H1 (cell line): Measurements from ENCODE around the gene OR12D1. TPM values are rescaled to one million over a fixed set of nuclear protein-coding genes. Genes with fewer than 3 reads are reported as not detected.

Experiments used
- CTCF ChIA-PET: fragments of 300-600 bp; sonication (Branson Sonifier 250); formaldehyde crosslinking; loops from one replicate; lab custom pipeline; 2021; ENCODE audit not compliant: partially characterized antibody; lab: Charles Lee
- POLR2A ChIA-PET: fragments of 300-600 bp; sonication (Branson Sonifier 250); formaldehyde crosslinking; loops from one replicate; lab custom pipeline; 2021; ENCODE audit warnings: inconsistent platforms; ENCODE audit not compliant: partially characterized antibody; lab: Charles Lee
- DNase-seq, 2 experiments: peaks; one replicate each; pipeline versions ENCODE4 v3.0.0 to v3.0.0-alpha.2; 2010 to 2022; ENCODE audit warnings: low spot score in 2 of 2, low read depth in 1 of 2, mixed read lengths in 1 of 2
- FAIRE-seq: peaks from 2 replicates; lab custom pipeline; 2011; peaks lifted over from hg19 to GRCh38; lab: Jason Lieb, UNC
- H2AFZ ChIP-seq: 2 replicates; pipeline ENCODE4 v1.8.1; 2012; ENCODE audit warnings: low read length, inconsistent platforms
- H2AK5ac ChIP-seq: 2 replicates; pipeline ENCODE4 v1.6.1; 2013; ENCODE audit warnings: low read depth, low read length
- H2BK120ac ChIP-seq: replicated peaks from 2 replicates; pipeline ENCODE3; 2013; ENCODE audit warnings: low read depth, low read length, inconsistent platforms
- H2BK12ac ChIP-seq: 2 replicates; pipeline ENCODE4 v1.6.1; 2013; ENCODE audit warnings: low read depth, low read length
- H2BK15ac ChIP-seq: 2 replicates; pipeline ENCODE4 v1.6.1; 2013; ENCODE audit warnings: low read length
- H2BK20ac ChIP-seq: 2 replicates; pipeline ENCODE4 v1.6.1; 2013; ENCODE audit warnings: low read length
- H2BK5ac ChIP-seq: 2 replicates; pipeline ENCODE4 v1.6.1; 2013; ENCODE audit warnings: low read depth, low read length
- H3K14ac ChIP-seq: 2 replicates; pipeline ENCODE4 v1.6.1; 2013; ENCODE audit warnings: inconsistent platforms; ENCODE audit not compliant: insufficient read length
- H3K18ac ChIP-seq: 2 replicates; pipeline ENCODE4 v1.6.1; 2013; ENCODE audit warnings: low read length; ENCODE audit errors: extremely low read depth
- H3K23ac ChIP-seq: 2 replicates; pipeline ENCODE4 v1.6.1; 2013; ENCODE audit warnings: inconsistent platforms; ENCODE audit not compliant: insufficient read length
- H3K23me2 ChIP-seq: 2 replicates; pipeline ENCODE4 v1.6.1; 2013; ENCODE audit warnings: low read depth, low read length
- H3K27ac ChIP-seq: 2 replicates; pipeline ENCODE4 v1.6.1; 2011; ENCODE audit warnings: low read depth, low read length, inconsistent platforms
- H3K27me3 ChIP-seq, 4 experiments: replicated peaks in 1 of 4; 1 replicate in 1 of 4; 2 replicates in 3 of 4; pipeline versions ENCODE4 v1.6.1 to v1.8.1; 2011 to 2013; ENCODE audit warnings: low read length in 3 of 4, mild to moderate bottlenecking in 3 of 4, inconsistent platforms in 2 of 4, mixed read lengths in 2 of 4, moderate library complexity in 1 of 4; ENCODE audit not compliant: control insufficient read depth in 3 of 4, insufficient read depth in 3 of 4; ENCODE audit errors: extremely low read depth in 1 of 4
- H3K36me3 ChIP-seq, 4 experiments: 2 replicates each; pipeline versions ENCODE4 v1.6.1 to v1.8.1; 2011 to 2013; ENCODE audit warnings: mild to moderate bottlenecking in 4 of 4, low read length in 3 of 4, moderate library complexity in 2 of 4, control low read depth in 1 of 4, inconsistent platforms in 1 of 4; ENCODE audit not compliant: insufficient read depth in 4 of 4, control insufficient read depth in 2 of 4
- H3K4ac ChIP-seq: replicated peaks from 2 replicates; pipeline ENCODE3; 2013; ENCODE audit warnings: low read length, low read depth, mixed read lengths, inconsistent platforms; ENCODE audit not compliant: insufficient read length
- H3K4me1 ChIP-seq, 4 experiments: replicated peaks in 1 of 4; 1 replicate in 1 of 4; 2 replicates in 3 of 4; pipeline versions ENCODE4 v1.6.1 to v1.8.1; 2011 to 2013; ENCODE audit warnings: low read length in 3 of 4, inconsistent platforms in 2 of 4, mixed read lengths in 1 of 4; ENCODE audit not compliant: insufficient read depth in 4 of 4, control insufficient read depth in 3 of 4
- H3K4me2 ChIP-seq, 2 experiments: 2 replicates each; pipeline versions ENCODE4 v1.6.1 to v1.8.1; 2011 to 2013; ENCODE audit warnings: low read depth in 2 of 2, low read length in 2 of 2, control low read depth in 1 of 2, inconsistent platforms in 1 of 2, mild to moderate bottlenecking in 1 of 2; ENCODE audit not compliant: insufficient read depth in 1 of 2
- H3K4me3 ChIP-seq, 4 experiments: fragments of 200-600, 300-600 bp in 1 of 4; sonication (generic), shearing (Covaris generic), sonication (Bioruptor Twin) in 1 of 4; 2 replicates each; pipeline versions ENCODE4 v1.5.1 to v1.8.1; 2011 to 2016; ENCODE audit warnings: low read length in 4 of 4, low read depth in 3 of 4, control low read depth in 2 of 4, inconsistent platforms in 2 of 4, mild to moderate bottlenecking in 2 of 4, mixed read lengths in 1 of 4, moderate library complexity in 1 of 4; ENCODE audit not compliant: insufficient read depth in 2 of 4; ENCODE audit errors: extremely low read depth in 1 of 4
- H3K56ac ChIP-seq: replicated peaks from 2 replicates; pipeline ENCODE3; 2013; ENCODE audit warnings: low read depth, mild to moderate bottlenecking, mixed read lengths, low read length, inconsistent platforms; ENCODE audit not compliant: insufficient read length
- H3K79me1 ChIP-seq: 2 replicates; pipeline ENCODE4 v1.6.1; 2013; ENCODE audit warnings: low read depth, low read length, control low read depth
- H3K79me2 ChIP-seq, 2 experiments: 2 replicates each; pipeline versions ENCODE4 v1.6.1 to v1.8.1; 2012 to 2013; ENCODE audit warnings: low read length in 2 of 2, mild to moderate bottlenecking in 2 of 2, inconsistent platforms in 1 of 2; ENCODE audit not compliant: insufficient read depth in 2 of 2, control insufficient read depth in 1 of 2
- H3K9ac ChIP-seq, 4 experiments: replicated peaks in 1 of 4; 1 replicate in 1 of 4; 2 replicates in 3 of 4; pipeline versions ENCODE4 v1.6.1 to v1.8.1; 2011 to 2013; ENCODE audit warnings: low read depth in 3 of 4, low read length in 3 of 4, control low read depth in 2 of 4, mild to moderate bottlenecking in 2 of 4, moderate library complexity in 2 of 4, inconsistent platforms in 1 of 4; ENCODE audit errors: extremely low read depth in 1 of 4
- H3K9me3 ChIP-seq, 2 experiments: 2 replicates each; pipeline versions ENCODE4 v1.6.1 to v1.8.1; 2012 to 2013; ENCODE audit warnings: mild to moderate bottlenecking in 2 of 2, moderate library complexity in 2 of 2, control low read depth in 1 of 2, inconsistent platforms in 1 of 2, low read depth in 1 of 2, low read length in 1 of 2, mixed read lengths in 1 of 2; ENCODE audit not compliant: insufficient read depth in 2 of 2
- H4K20me1 ChIP-seq, 2 experiments: replicated peaks in 1 of 2; 2 replicates each; pipeline versions ENCODE3 to v1.8.1; 2011 to 2013; ENCODE audit warnings: inconsistent platforms in 2 of 2, low read length in 2 of 2, mild to moderate bottlenecking in 1 of 2; ENCODE audit not compliant: insufficient read depth in 2 of 2, control insufficient read depth in 1 of 2
- H4K5ac ChIP-seq: 2 replicates; pipeline ENCODE4 v1.6.1; 2013; ENCODE audit warnings: low read length, low read depth, mixed read lengths, inconsistent platforms; ENCODE audit not compliant: insufficient read length
- H4K8ac ChIP-seq: 2 replicates; pipeline ENCODE4 v1.8.0; 2013; ENCODE audit warnings: mild to moderate bottlenecking, moderate library complexity, low read length, inconsistent platforms; ENCODE audit not compliant: insufficient read depth; ENCODE audit errors: extremely low read depth
- H4K91ac ChIP-seq: replicated peaks from 2 replicates; pipeline ENCODE3; 2013; ENCODE audit warnings: low read length, mixed read lengths, inconsistent platforms; ENCODE audit not compliant: insufficient read length
- ATF3 ChIP-seq: IDR thresholded peaks from 2 replicates; pipeline ENCODE4 v1.6.1; 2011; ENCODE audit warnings: low read depth, mild to moderate bottlenecking, low read length; ENCODE audit not compliant: insufficient read depth
- CEBPB ChIP-seq: IDR thresholded peaks from 2 replicates; pipeline ENCODE4 v1.6.1; 2012; ENCODE audit warnings: low read depth, low read length
- CTCF ChIP-seq, 3 experiments: IDR thresholded peaks; 1 replicate in 2 of 3; 2 replicates in 1 of 3; pipeline versions ENCODE4 v1.5.1 to v1.6.1; 2011; ENCODE audit warnings: low read length in 3 of 3, mild to moderate bottlenecking in 3 of 3, inconsistent platforms in 2 of 3, low read depth in 1 of 3, moderate library complexity in 1 of 3; ENCODE audit not compliant: insufficient read depth in 1 of 3; ENCODE audit errors: control extremely low read depth in 1 of 3
- GTF2F1 ChIP-seq: IDR thresholded peaks from 2 replicates; pipeline ENCODE4 v1.6.1; 2012; ENCODE audit warnings: low read depth, low read length, improper control_type of control experiment, borderline replicate concordance
- MAFK ChIP-seq: IDR thresholded peaks from 2 replicates; pipeline ENCODE4 v1.6.1; 2012; ENCODE audit warnings: low read depth, mild to moderate bottlenecking, improper control_type of control experiment, low read length
- RAD21 ChIP-seq, 2 experiments: IDR thresholded peaks in 1 of 2; conservative IDR thresholded peaks in 1 of 2; 2 replicates each; pipeline ENCODE4 v1.6.1; 2011; ENCODE audit warnings: low read depth in 2 of 2, low read length in 2 of 2, improper control_type of control experiment in 1 of 2, inconsistent platforms in 1 of 2, mild to moderate bottlenecking in 1 of 2, moderate library complexity in 1 of 2
- RBBP5 ChIP-seq: IDR thresholded peaks from 2 replicates; pipeline ENCODE4 v1.7.1; 2012; ENCODE audit warnings: low read depth, mild to moderate bottlenecking, inconsistent platforms, low read length, moderate library complexity, borderline replicate concordance
- SIX5 ChIP-seq: IDR thresholded peaks from 2 replicates; pipeline ENCODE4 v1.6.1; 2011; ENCODE audit warnings: mild to moderate bottlenecking, low read depth, low read length
- TEAD4 ChIP-seq: IDR thresholded peaks from 2 replicates; pipeline ENCODE4 v1.6.1; 2012; ENCODE audit warnings: low read depth, low read length, inconsistent platforms, mixed read lengths
- YY1 ChIP-seq: IDR thresholded peaks from 2 replicates; pipeline ENCODE4 v1.6.1; 2011; ENCODE audit warnings: low read depth, mild to moderate bottlenecking, low read length
- long read RNA-seq, 2 experiments: library from RNA in 1 of 2; library from capped mRNA in 1 of 2; stranded (forward); transcript quantifications; one replicate each; pipeline ENCODE4 v2.0.0, GENCODE V29; 2021; ENCODE audit warnings: inconsistent platforms in 1 of 2
- polyA minus RNA-seq, 3 experiments: library from RNA; depleted of rRNA, polyadenylated mRNA; stranded (reverse); fragments of >200 nt; gene quantifications; 1 replicate in 2 of 3; 2 replicates in 1 of 3; pipeline ENCODE4 v1.2.3, GENCODE V29; 2011
- polyA plus RNA-seq, 7 experiments: library from polyadenylated mRNA; depleted of rRNA in 3 of 7; stranded (reverse) in 5 of 7; unstranded in 2 of 7; fragments of >200 nt in 5 of 7; fragments of 200-250 nt in 2 of 7; gene quantifications; 1 replicate in 5 of 7; 2 replicates in 1 of 7; 4 replicates in 1 of 7; pipeline versions ENCODE4 v1.2.1 to v1.2.3, GENCODE V29; 2011 to 2013; ENCODE audit warnings: missing spikeins in 2 of 7, mixed read lengths in 2 of 7
- total RNA-seq: library from RNA; stranded (reverse); fragmentation: NEBNext Ultra II Directional; extraction: Animal tissue kit (Norgen Biotek cat#: 25700); gene quantifications from 2 replicates; pipeline ENCODE4 v1.2.1, GENCODE V29; 2021

Gene OR12D1
- not detected in 2 replicates for total RNA-seq
- polyA plus RNA-seq (2011; rRNA removed), result not detected in 2 replicates
- polyA plus RNA-seq (2011; cell fraction: cytosol; rRNA removed), result not detected
- not detected for polyA plus RNA-seq (2011; cell fraction: nucleus; rRNA removed)
- not detected in 4 replicates for polyA plus RNA-seq (2012, experiment 1 of 2)
- not detected for polyA plus RNA-seq (2012, experiment 2 of 2)
- polyA plus RNA-seq (2013, experiment 1 of 2), result not detected
- polyA plus RNA-seq (2013, experiment 2 of 2), result not detected
- polyA minus RNA-seq (2011; rRNA and poly(A)+ RNA removed), result not detected in 2 replicates
- not detected for polyA minus RNA-seq (2011; cell fraction: cytosol; rRNA and poly(A)+ RNA removed)
- polyA minus RNA-seq (2011; cell fraction: nucleus; rRNA and poly(A)+ RNA removed), result not detected
- long read RNA-seq, experiment 1, result 0 reads
- long read RNA-seq, experiment 2, result 0 reads

DNA sequence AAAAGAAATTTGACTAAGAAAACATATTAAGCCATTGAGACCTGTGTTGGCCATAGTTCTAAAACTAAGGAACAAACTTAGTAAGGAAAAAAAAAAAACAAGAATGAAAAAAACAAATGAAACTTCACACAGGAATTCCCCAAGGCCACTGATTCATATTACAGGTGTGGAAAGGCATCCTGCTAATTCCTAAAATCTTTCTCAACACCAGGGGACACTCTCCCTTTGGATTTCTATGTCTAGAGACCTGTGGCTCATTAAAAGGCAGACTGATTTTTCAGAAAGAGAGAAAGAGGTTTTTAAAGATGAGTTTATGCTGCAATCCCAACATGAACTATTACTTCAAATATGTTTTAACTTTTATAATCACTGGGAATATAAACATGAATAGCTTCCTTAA is at the start of gene OR12D1:
Gene OR12D1, plus strand, starts transcription at position 341 of the 400 bp plus-strand sequence.
- H3K27ac ChIP-seq, result no peak within 1 kb of the TSS
- H2BK12ac ChIP-seq, result no peak within 1 kb of the TSS
- H3K4me3 ChIP-seq, result no peak within 1 kb of the TSS
- no peak within 1 kb of the TSS for H2BK20ac ChIP-seq
- H2AFZ ChIP-seq, result no peak within 1 kb of the TSS
- no peaks in the 10 kb centered on the region for H3K79me2 ChIP-seq
- H3K23me2 ChIP-seq, result no peaks in the 10 kb centered on the region
- H3K9ac ChIP-seq, result no peak within 1 kb of the TSS
- POLR2A ChIA-PET, result no interaction called here
- H3K9me3 ChIP-seq, result no peaks in the 10 kb centered on the region
- H2BK5ac ChIP-seq, result no peak within 1 kb of the TSS
- H3K23ac ChIP-seq, result no peak within 1 kb of the TSS
- H3K56ac ChIP-seq, result no peak within 1 kb of the TSS
- no peak for FAIRE-seq
- DNase-seq, result no peak
- no peaks in the 10 kb centered on the region for H3K79me1 ChIP-seq
- no peaks in the 10 kb centered on the region for H3K36me3 ChIP-seq
- H4K8ac ChIP-seq, result no peak within 1 kb of the TSS
- H4K91ac ChIP-seq, result no peak within 1 kb of the TSS
- no peaks in the 10 kb centered on the region for H3K4me1 ChIP-seq
- H2BK120ac ChIP-seq, result no peak within 1 kb of the TSS
- no peak within 1 kb of the TSS for H3K4me2 ChIP-seq
- CTCF ChIA-PET, result interaction anchor here (0.6 to 5.7 kb wide), 10 partner anchors 17 to 181 kb away, joined by 3 to 45 read pairs (median 5); partner anchors contain the start of genes OR12D2 and OR2H2
- no peaks in the 10 kb centered on the region for H3K27me3 ChIP-seq
- H3K14ac ChIP-seq, result no peak within 1 kb of the TSS
- no peak within 1 kb of the TSS for H3K18ac ChIP-seq
- H4K20me1 ChIP-seq, result no peaks in the 10 kb centered on the region
- no peak within 1 kb of the TSS for H2AK5ac ChIP-seq
- no peak within 1 kb of the TSS for H3K4ac ChIP-seq
- H4K5ac ChIP-seq, result no peak within 1 kb of the TSS
- H2BK15ac ChIP-seq, result no peak within 1 kb of the TSS
- TF ChIP-seq MAFK, result no peak
- peak; percentile 67 to 75 for TF ChIP-seq RAD21 (IDR thresholded peaks at IDR 0.05 in 1 of 2, conservative IDR thresholded peaks at IDR 0.05 in 1 of 2; ENCODE audit: low read depth in 2 of 2, low read length in 2 of 2)
- no peak for TF ChIP-seq GTF2F1
- peak in 2 of 3 experiments; percentile 49 to 51; a peak in 2 of 4 replicates for TF ChIP-seq CTCF (IDR thresholded peaks at IDR 0.05; ENCODE audit: control extremely low read depth in 1 of 3, insufficient read depth in 1 of 3, low read depth in 1 of 3, low read length in 3 of 3)
- no peak for TF ChIP-seq CEBPB
- TF ChIP-seq TEAD4, result no peak
- no peak for TF ChIP-seq RBBP5
- TF ChIP-seq ATF3, result no peak
- no peak for TF ChIP-seq YY1
- no peak for TF ChIP-seq SIX5
